KBM-7 (cell line): ENCODE data around the gene ASH1L.
A peak's percentile ranks its signal among the peaks of the same experiment; 100 is the strongest.
"Not testable (repeated sequence)": the region's sequence is repeated elsewhere in the genome, so short reads cannot be mapped to it uniquely, and the experiment has no call there.

Source experiments
- DNase-seq: peaks from one replicate; pipeline ENCODE4 v3.0.0-alpha.2; 2015
- in situ Hi-C: fragments of 300-500 bp; cut with MboI; formaldehyde crosslinking; loops from 2 replicates; pipeline ENCODE4 v1.14.3; 2020; ENCODE audit warnings: low sequenced_read_pairs, low pct_unique_long_range_greater_than_20kb, mixed read lengths

The ASH1L gene

GRCh38 chr1:155463865-155464650, 98.5 kb downstream of the ASH1L start:
- DNase-seq, result no peak
- in situ Hi-C loops, result no loop called here

DNA sequence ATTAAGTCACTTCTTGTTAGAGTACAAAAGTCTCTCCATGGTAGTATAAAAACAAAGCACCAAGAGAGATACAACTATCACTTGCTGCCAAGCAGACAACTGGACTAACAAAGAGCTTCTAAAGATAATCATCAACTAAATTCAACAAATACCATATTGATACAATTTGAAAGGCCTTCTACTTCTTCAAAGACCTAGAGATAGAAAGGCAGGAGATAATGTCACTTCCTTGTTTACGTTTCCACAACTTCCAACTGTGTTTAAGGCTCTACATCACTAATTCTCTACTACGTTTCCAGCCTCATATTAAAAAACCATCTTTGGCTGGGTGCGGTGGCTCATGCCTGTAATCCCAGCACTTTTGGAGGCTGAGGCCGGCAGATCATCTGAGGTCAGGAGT, 104.5 kb downstream of the ASH1L start:
- in situ Hi-C loops, result no loop called here
- no peak for DNase-seq

DNA sequence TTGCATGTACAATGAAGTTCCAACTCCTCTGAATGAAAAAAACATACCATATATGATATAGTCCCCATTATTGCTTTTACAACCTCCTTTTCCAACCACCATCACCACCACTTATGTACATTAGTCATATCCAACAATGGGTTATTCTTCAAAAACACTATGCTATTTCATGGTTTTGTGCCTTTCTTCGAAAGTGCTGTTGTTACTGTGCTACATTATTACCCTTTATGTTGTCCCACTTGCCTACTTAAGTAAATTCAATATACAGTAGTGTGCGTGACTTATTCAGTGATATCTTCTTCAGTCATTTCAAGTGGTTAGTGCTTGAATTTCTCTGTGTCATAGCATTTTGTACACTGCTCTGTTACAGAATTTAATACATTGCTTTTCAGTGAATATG, 105.3 kb downstream of the ASH1L start:
- in situ Hi-C loops, result no loop called here
- DNase-seq, result no peak

DNA sequence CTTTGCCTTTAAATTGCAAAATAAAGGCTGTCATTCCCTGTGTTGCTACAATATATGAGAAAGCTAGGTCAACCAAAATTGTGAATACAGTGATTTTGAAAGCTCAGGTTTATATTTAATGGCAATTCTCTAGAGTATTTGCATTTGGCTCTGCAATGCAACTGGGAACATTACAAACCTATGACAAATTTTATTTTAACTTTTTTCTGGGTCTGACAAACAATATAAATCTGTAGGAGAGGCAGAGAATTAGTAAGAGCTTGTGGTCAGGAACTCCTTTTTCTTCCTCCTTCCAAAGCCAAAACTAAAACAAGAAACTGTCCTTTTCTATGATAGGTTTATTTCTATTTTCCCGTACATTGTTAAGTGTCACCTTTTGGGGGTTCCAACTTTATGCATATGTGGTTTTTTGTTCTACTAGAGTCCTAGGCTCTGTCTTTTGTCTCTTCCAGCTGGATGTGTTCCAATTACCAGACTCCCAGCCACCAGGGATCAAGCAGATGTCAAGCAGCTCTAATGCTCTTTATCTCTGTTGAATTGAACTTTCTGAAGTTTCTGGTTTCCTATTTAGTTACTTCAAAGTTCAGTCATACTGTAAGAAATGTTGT, 106.9 kb downstream of the ASH1L start:
- in situ Hi-C loops, result no loop called here
- DNase-seq, result no peak

GRCh38 chr1:155454096-155454495, 108.5 kb downstream of the ASH1L start:
- in situ Hi-C loops, result no loop called here
- no peak for DNase-seq

- no peak for DNase-seq
- in situ Hi-C loops, result no loop called here
Observed at GRCh38 chr1:155453141-155453540, 109.5 kb downstream of the ASH1L start.

DNA sequence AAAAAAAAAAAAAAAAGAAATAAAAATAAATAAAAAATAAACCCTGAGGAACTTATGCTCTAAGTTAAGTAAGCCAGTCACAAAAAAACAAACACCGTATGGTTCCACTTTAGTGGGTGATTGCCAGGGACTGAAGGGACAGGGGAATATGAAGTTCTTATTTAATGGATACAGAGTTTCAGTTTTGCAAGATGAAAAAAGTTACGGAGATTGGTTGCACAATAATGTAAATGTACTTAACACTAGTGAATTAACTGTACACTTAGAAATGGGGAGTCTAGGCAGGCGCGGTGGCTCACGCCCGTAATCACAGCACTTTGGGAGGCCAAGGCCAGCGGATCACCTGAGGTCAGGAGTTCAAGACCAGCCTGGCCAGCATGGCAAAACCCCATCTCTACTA, 111.4 kb downstream of the ASH1L start:
- in situ Hi-C loops, result no loop called here
- DNase-seq, result no peak

GRCh38 chr1:155442431-155442830, 120.2 kb downstream of the ASH1L start:
- in situ Hi-C loops, DNase-seq: not testable (repeated sequence)

- in situ Hi-C loops, result no loop called here
- DNase-seq, result peak; percentile 32
Observed at GRCh38 chr1:155437405-155437804, 125.2 kb downstream of the ASH1L start.

DNA sequence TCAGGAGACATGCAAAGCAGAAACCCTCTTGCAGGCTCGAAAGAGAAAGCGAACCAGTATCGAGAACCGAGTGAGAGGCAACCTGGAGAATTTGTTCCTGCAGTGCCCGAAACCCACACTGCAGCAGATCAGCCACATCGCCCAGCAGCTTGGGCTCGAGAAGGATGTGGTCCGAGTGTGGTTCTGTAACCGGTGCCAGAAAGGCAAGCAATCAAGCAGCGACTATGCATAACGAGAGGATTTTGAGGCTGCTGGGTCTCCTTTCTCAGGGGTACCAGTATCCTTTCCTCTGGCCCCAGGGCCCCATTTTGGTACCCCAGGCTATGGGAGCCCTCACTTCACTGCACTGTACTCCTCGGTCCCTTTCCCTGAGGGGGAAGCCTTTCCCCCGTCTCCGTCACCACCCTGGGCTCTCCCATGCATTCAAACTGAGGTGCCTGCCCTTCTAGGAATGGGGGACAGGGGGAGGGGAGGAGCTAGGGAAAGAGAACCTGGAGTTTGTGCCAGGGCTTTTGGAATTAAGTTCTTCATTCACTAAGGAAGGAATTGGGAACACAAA, 128.7 kb downstream of the ASH1L start:
- DNase-seq, in situ Hi-C loops: not testable (repeated sequence)

- in situ Hi-C loops, DNase-seq: not testable (repeated sequence)
Observed at GRCh38 chr1:155433128-155433830, 129.3 kb downstream of the ASH1L start.

DNA sequence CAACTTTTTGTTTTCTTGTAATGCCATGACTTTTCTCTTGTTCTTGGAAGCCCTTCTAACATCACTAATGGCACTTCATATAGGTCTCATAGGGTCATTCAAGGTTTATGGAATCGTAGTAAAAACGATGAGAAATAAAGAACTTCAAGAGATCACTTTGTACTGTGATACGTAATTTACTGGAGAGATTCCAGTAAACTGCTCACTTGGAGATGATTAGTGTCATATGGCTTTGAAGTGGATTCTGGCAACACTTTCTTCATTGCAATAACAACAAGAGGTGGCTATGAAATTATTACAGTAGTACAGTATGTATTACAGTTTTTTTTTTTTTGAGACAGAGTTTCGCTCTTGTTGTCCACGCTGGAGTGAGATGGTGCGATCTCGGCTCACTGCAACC, 138.5 kb downstream of the ASH1L start:
- in situ Hi-C loops, result no loop called here
- DNase-seq, result no peak

- in situ Hi-C loops, result no loop called here
- no peak for DNase-seq
Observed at GRCh38 chr1:155420788-155421187, 141.8 kb downstream of the ASH1L start.

GRCh38 chr1:155411840-155412239, 150.8 kb downstream of the ASH1L start:
- DNase-seq, in situ Hi-C loops: not testable (repeated sequence)

DNA sequence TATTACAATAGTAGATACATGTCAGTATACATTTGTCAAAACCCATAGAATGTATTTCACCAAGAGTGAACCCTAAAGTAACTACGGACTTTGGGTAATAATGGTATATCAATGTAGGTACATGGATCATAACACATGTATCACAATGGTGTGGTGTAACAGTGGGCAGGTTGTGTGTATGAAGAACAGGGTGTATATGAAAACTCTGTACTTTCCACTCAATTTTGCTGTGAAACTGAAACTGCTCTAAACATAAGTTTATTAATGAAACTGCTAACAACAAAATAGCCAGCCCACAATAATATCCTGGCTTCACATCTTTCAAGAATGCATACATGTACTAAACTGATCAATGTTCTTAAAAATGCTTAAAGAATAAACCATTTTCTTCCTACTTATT, 151.7 kb downstream of the ASH1L start:
- no peak for DNase-seq
- in situ Hi-C loops, result no loop called here

DNA sequence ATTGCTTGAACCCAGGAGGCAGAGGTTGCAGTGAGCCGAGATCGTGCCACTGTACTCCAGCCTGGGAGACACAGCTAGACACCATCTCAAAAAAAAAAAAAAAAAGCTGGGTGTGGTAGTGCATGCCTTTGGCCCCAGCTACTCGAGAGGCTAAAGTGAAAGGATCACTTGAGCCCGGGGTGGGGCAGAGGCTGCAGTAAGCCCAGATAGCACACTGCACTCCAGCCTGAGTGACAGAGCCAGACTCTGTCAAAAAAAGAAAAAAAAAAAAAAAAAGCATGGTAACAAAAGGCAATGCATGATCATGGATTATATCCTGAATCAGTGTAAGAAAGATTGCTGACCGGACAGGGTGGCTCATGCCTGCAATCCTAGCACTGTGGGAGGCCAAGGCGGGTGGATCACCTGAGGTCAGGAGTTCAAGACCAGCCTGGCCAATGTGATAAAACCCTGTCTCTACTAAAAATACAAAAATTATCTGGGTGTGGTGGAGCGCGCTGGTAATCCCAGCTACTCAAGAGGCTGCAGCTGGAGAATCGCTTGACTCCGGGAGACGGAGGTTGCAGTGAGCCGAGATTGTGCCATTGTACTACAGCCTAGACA, 165.6 kb downstream of the ASH1L start:
- in situ Hi-C loops, result no loop called here
- no peak for DNase-seq

DNA sequence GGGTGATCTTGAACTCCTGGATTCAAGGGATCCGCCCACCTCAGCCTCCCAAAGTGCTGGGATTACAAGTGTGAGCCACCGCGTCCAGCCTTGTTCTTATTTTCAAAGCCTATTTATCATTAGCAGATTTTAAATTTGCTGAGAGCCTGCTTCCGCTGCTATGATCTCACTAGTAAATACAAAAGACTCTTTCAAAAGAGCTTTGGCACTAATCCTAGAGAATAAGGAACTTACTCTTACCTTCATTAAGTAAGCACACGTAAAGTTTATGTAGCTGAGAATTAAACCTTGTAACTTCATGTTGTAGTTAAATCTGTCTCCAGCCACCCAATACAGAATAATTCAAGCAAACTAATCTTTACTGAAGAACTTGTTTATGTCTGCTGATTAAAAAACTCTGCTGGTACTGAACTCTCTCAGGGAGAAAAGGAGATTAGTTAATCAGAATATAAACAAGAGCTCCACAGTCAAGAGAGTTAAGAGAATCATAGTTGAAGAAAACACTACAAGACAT, 169.6 kb downstream of the ASH1L start:
- in situ Hi-C loops, result no loop called here
- no peak for DNase-seq

- in situ Hi-C loops, result no loop called here
- no peak for DNase-seq
Observed at GRCh38 chr1:155389826-155390225, 172.8 kb downstream of the ASH1L start.

DNA sequence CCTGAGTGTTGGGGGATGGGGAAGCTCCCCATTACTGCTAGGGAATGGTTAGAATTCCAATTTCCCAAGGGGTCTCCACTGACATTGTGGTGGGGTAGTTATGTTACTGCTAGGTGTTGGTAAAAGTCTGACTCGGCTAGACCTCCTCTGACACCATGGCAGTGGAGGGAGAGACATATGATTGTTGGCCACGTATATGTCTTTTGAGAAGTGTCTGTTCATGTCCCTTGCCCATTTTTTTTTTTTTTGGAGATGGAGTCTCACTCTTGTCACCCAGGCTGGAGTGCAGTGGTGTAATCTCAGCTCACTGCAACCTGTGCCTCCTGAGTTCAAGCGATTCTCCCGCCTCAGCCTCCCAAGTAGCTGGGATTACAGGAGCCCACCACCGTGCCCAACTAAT, 176.8 kb downstream of the ASH1L start:
- DNase-seq, in situ Hi-C loops: not testable (repeated sequence)
